Nephron progenitor cell (in vitro differentiated cells): ENCODE results near the gene ZNF862.

ENCODE experiments used
- DNase-seq: peaks from one replicate; pipeline ENCODE4 v3.0.0; 2021
- H3K27ac Mint-ChIP-seq: 2 replicates; pipeline ENCODE4 v1.8.0; 2021; ENCODE audit warnings: mild to moderate bottlenecking, moderate library complexity, mixed read lengths
- H3K27me3 Mint-ChIP-seq: 2 replicates; pipeline ENCODE4 v1.8.0; 2021; ENCODE audit warnings: mild to moderate bottlenecking, low read depth, mixed read lengths; ENCODE audit not compliant: poor library complexity
- H3K36me3 Mint-ChIP-seq: 2 replicates; pipeline ENCODE4 v1.8.0; 2021; ENCODE audit warnings: low read depth, mixed read lengths
- H3K4me1 Mint-ChIP-seq: 2 replicates; pipeline ENCODE4 v1.8.0; 2021; ENCODE audit warnings: mixed read lengths
- H3K4me3 Mint-ChIP-seq: 2 replicates; pipeline ENCODE4 v1.8.0; 2021; ENCODE audit warnings: mild to moderate bottlenecking, moderate library complexity, mixed read lengths
- H3K9me3 Mint-ChIP-seq: 2 replicates; pipeline ENCODE4 v1.8.0; 2021; ENCODE audit warnings: mild to moderate bottlenecking, moderate library complexity, mixed read lengths
- TF ChIP-seq, protein P1 (sequence below): fragments of 200-600 bp; sonication (generic); IDR thresholded peaks from 2 replicates; pipeline ENCODE4 v1.5.0; 2021; ENCODE audit warnings: antibody characterized with exemption

Gene ZNF862

DNA sequence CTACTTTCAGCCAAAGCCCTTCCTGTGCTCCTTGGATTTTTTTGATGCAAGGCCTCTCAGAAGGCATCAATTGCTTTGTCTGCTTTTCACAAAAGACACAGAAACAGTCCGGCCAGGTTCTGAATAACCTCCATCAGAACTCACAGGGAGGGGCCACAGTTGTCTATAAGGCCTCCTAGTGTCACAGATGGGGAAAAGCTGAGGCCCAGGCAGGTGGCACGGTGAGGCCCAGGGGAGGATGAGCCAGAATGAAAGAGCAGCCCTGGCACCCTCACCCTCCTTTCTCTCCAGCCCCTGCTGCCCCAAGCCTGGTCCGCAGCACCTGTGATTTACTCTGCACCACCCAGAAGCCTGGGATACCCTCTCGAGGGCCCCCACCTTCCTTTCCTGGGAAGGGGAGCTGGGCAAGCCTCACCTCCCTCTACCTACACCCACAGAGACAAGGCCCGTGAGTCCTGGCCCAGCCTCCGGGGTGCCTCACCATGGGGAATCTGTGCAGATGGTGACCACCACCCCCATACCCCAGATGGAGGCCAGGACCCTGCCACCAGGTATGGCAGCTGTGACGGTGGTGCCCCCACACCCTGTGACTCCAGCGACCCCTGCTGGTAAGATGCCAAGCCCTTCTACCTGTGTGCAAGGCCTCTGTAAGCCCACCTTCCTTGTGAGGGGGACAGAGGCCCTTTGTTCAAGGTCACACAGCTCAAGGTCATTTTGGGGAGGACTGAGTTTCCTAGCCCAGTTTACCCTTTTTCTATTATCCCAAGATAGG, 38.6 kb upstream of the ZNF862 start:
- no peaks in the 10 kb centered on the region for H3K36me3 Mint-ChIP-seq
- DNase-seq: peak; percentile 73
- no peak overlapping the region for H3K27ac Mint-ChIP-seq
- H3K4me3 Mint-ChIP-seq: no peak overlapping the region
- TF ChIP-seq, protein P1, sequence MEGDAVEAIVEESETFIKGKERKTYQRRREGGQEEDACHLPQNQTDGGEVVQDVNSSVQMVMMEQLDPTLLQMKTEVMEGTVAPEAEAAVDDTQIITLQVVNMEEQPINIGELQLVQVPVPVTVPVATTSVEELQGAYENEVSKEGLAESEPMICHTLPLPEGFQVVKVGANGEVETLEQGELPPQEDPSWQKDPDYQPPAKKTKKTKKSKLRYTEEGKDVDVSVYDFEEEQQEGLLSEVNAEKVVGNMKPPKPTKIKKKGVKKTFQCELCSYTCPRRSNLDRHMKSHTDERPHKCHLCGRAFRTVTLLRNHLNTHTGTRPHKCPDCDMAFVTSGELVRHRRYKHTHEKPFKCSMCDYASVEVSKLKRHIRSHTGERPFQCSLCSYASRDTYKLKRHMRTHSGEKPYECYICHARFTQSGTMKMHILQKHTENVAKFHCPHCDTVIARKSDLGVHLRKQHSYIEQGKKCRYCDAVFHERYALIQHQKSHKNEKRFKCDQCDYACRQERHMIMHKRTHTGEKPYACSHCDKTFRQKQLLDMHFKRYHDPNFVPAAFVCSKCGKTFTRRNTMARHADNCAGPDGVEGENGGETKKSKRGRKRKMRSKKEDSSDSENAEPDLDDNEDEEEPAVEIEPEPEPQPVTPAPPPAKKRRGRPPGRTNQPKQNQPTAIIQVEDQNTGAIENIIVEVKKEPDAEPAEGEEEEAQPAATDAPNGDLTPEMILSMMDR: peak; percentile 57
- peaks cover 6% of the 10 kb centered on the region for H3K4me1 Mint-ChIP-seq
- H3K27me3 Mint-ChIP-seq: peaks cover 16% of the 10 kb centered on the region
- H3K9me3 Mint-ChIP-seq: no peaks in the 10 kb centered on the region

DNA sequence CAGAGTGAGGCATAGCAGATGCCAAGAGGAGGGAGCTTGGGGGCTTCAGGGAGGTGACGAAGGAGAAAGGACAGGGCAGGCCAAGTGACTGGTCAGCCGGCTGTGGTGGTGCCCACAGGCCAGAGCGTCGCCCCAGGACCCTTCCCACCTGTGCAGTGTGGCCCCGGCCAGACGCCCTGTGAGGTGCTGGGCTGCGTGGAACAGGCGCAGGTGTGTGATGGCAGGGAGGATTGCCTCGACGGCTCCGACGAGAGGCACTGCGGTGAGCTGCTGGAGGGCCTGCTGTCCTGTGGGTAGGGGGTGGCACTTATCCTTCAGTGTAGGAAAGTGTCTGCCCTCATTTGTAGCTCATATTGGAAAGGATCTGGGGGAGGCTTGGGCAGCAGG, 38.0 kb upstream of the ZNF862 start:
- no peak overlapping the region for H3K27ac Mint-ChIP-seq
- H3K4me3 Mint-ChIP-seq: no peak overlapping the region
- peaks cover under 1% of the 10 kb centered on the region for H3K4me1 Mint-ChIP-seq
- TF ChIP-seq, protein P1: no peak
- no peaks in the 10 kb centered on the region for H3K9me3 Mint-ChIP-seq
- DNase-seq: no peak
- peaks cover 18% of the 10 kb centered on the region for H3K27me3 Mint-ChIP-seq
- H3K36me3 Mint-ChIP-seq: no peaks in the 10 kb centered on the region

DNA sequence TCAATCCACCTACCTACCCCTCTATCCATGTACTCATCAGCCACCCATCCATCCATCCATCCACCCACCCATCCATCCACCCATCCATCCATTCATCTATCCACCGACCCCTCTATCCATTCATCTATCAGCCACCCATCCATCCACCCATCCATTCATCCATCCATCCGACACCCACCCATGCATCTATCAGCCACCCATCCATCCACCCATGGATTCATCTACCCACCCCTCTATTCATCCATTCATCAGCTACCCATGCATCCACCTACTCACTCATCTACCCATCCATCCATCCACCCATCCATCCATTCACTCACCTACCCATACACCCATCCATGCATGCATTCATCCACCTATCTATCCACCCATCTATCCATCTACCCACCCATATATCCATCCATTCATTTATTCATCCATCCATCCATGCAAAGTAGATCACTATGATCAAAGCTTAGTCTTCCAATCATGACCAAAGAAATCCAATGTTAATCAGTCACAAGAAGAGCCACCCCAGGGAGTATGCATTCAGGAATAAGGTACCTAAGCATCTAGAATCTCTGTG, 37.1 kb upstream of the ZNF862 start:
- Mint-ChIP-seq H3K4me3 (no peak overlapping the region), H3K36me3 (no peaks in the 10 kb centered on the region), H3K4me1 (peaks cover 2% of the 10 kb centered on the region), H3K27ac (no peak overlapping the region), H3K27me3 (peaks cover 18% of the 10 kb centered on the region), H3K9me3 (no peaks in the 10 kb centered on the region)
- DNase-seq: no peak
- TF ChIP-seq, protein P1: no peak

DNA sequence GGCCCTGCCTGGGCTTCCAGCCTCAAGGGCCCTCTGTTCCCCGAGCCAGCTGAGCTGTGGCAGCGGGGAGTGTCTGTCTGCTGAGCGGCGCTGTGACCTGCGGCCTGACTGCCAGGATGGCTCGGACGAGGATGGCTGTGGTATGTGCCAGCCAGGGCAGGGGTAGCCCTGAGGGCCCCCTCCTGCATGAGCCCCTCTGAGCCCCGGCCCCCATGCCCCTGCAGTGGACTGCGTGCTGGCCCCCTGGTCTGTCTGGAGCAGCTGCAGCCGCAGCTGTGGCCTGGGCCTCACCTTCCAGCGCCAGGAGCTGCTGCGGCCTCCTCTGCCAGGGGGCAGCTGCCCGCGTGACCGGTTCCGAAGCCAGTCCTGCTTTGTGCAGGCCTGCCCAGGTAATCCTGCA, 36.4 kb upstream of the ZNF862 start:
- no peak for DNase-seq
- Mint-ChIP-seq H3K36me3 (no peaks in the 10 kb centered on the region), H3K27me3 (peaks cover 18% of the 10 kb centered on the region), H3K4me3 (no peak overlapping the region), H3K4me1 (peaks cover 9% of the 10 kb centered on the region), H3K27ac (no peak overlapping the region), H3K9me3 (no peaks in the 10 kb centered on the region)
- TF ChIP-seq, protein P1: no peak

DNA sequence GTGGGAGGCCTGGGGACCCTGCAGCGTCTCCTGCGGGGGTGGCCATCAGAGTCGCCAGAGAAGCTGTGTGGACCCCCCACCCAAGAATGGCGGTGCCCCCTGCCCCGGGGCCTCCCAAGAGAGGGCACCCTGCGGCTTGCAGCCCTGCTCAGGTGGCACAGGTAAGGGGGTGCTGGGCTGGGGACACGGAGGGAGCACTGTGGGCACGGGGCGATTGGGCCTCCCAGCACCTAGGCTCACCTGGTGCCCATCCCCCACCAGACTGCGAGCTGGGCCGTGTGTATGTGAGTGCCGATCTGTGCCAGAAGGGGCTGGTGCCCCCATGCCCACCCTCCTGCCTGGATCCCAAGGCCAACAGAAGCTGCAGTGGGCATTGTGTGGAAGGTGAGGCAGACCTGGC, 35.2 kb upstream of the ZNF862 start:
- Mint-ChIP-seq H3K27me3 (peaks cover 26% of the 10 kb centered on the region), H3K27ac (no peak overlapping the region), H3K4me3 (no peak overlapping the region), H3K4me1 (peaks cover 20% of the 10 kb centered on the region), H3K9me3 (no peaks in the 10 kb centered on the region), H3K36me3 (no peaks in the 10 kb centered on the region)
- TF ChIP-seq, protein P1: no peak
- DNase-seq: no peak
